GM23338 (cell line): Measurements from ENCODE around the gene PDP2. TPM values are rescaled to one million over a fixed set of nuclear protein-coding genes. Genes with fewer than 3 reads are reported as not detected.

ENCODE experiments used
- ATAC-seq: fragments of 200-7000 bp; cut with Tn5 transposase; 3 replicates; pipeline ENCODE4 v1.9.1; 2020
- DNase-seq: peaks from one replicate; pipeline ENCODE4 v3.0.0-alpha.2; 2015; ENCODE audit warnings: low spot score
- H2AFZ ChIP-seq: fragments of 200-600 bp; sonication (generic); 2 replicates; pipeline ENCODE4 v1.8.0; 2016; ENCODE audit warnings: antibody characterized with exemption, mild to moderate bottlenecking, moderate library complexity
- H3F3A ChIP-seq: fragments of 200-600 bp; sonication (generic); replicated peaks from 2 replicates; pipeline ENCODE4 v1.8.0; 2017; ENCODE audit warnings: antibody characterized with exemption, mixed run types, low read depth
- H3K27ac ChIP-seq: fragments of 200-600 bp; sonication (generic); 2 replicates; pipeline ENCODE4 v1.6.1; 2016; ENCODE audit warnings: low read depth
- H3K27me3 ChIP-seq: fragments of 200-600 bp; sonication (generic); 2 replicates; pipeline ENCODE4 v1.8.0; 2016; ENCODE audit warnings: mild to moderate bottlenecking, mixed run types, moderate library complexity; ENCODE audit not compliant: insufficient read depth
- H3K36me3 ChIP-seq: fragments of 200-600 bp; sonication (generic); 2 replicates; pipeline ENCODE4 v1.8.0; 2016; ENCODE audit warnings: mild to moderate bottlenecking; ENCODE audit not compliant: insufficient read depth
- H3K4me1 ChIP-seq: fragments of 200-600 bp; sonication (generic); 2 replicates; pipeline ENCODE4 v1.8.0; 2016; ENCODE audit warnings: mild to moderate bottlenecking, moderate library complexity; ENCODE audit not compliant: insufficient read depth
- H3K4me2 ChIP-seq: fragments of 200-600 bp; sonication (generic); 2 replicates; pipeline ENCODE4 v1.7.1; 2017; ENCODE audit warnings: mixed run types
- H3K4me3 ChIP-seq: fragments of 200-600 bp; sonication (generic); 2 replicates; pipeline ENCODE4 v1.6.1; 2016; ENCODE audit warnings: mixed run types
- H3K79me2 ChIP-seq: fragments of 200-600 bp; sonication (generic); replicated peaks from 2 replicates; pipeline ENCODE4 v1.8.0; 2017; ENCODE audit warnings: mild to moderate bottlenecking; ENCODE audit not compliant: insufficient read depth
- H3K9me2 ChIP-seq: fragments of 200-600 bp; sonication (generic); 2 replicates; pipeline ENCODE4 v1.8.0; 2017; ENCODE audit not compliant: insufficient read depth
- H4K20me1 ChIP-seq: fragments of 200-600 bp; sonication (generic); replicated peaks from 2 replicates; pipeline ENCODE4 v1.8.0; 2017; ENCODE audit warnings: mild to moderate bottlenecking; ENCODE audit not compliant: insufficient read depth
- H3K27ac Mint-ChIP-seq: 2 replicates; pipeline ENCODE4 v1.8.0; 2020; ENCODE audit warnings: inconsistent platforms, mild to moderate bottlenecking, moderate library complexity, mixed read lengths
- H3K27me3 Mint-ChIP-seq: 3 replicates; pipeline ENCODE4 v1.8.0; 2022; ENCODE audit warnings: low read depth, mild to moderate bottlenecking, moderate library complexity, mixed read lengths, inconsistent platforms; ENCODE audit not compliant: insufficient read depth, poor library complexity
- H3K36me3 Mint-ChIP-seq: 3 replicates; pipeline ENCODE4 v1.8.0; 2021; ENCODE audit warnings: low read depth, mild to moderate bottlenecking, inconsistent platforms, moderate library complexity, mixed read lengths
- H3K4me1 Mint-ChIP-seq: 3 replicates; pipeline ENCODE4 v1.8.0; 2020; ENCODE audit warnings: mild to moderate bottlenecking, inconsistent platforms, mixed read lengths
- H3K4me3 Mint-ChIP-seq: 3 replicates; pipeline ENCODE4 v1.8.0; 2021; ENCODE audit warnings: moderate library complexity, mild to moderate bottlenecking, inconsistent platforms, mixed read lengths
- H3K9me3 Mint-ChIP-seq: 3 replicates; pipeline ENCODE4 v1.8.0; 2020; ENCODE audit warnings: moderate library complexity, mild to moderate bottlenecking, inconsistent platforms, mixed read lengths
- CTCF ChIP-seq, 2 experiments: fragments of 200-600 bp in 1 of 2; sonication (generic) in 1 of 2; conservative IDR thresholded peaks; 2 replicates each; pipeline versions ENCODE4 v1.5.1 to v1.6.1; 2016 to 2017; ENCODE audit warnings: antibody characterized with exemption in 2 of 2, low read depth in 2 of 2, mild to moderate bottlenecking in 2 of 2, moderate library complexity in 1 of 2
- ETS1 ChIP-seq: IDR thresholded peaks from 2 replicates; pipeline ENCODE4 v1.6.1; 2016; ENCODE audit warnings: antibody characterized with exemption
- EZH2 ChIP-seq: fragments of 200-600 bp; sonication (generic); IDR thresholded peaks from one replicate; pipeline ENCODE4 v1.8.0; 2017; ENCODE audit warnings: antibody characterized with exemption, mild to moderate bottlenecking, low read depth; ENCODE audit not compliant: unreplicated experiment
- JUNB ChIP-seq: IDR thresholded peaks from one replicate; pipeline ENCODE4 v1.6.1; 2016; ENCODE audit warnings: antibody characterized with exemption; ENCODE audit not compliant: unreplicated experiment
- NANOG ChIP-seq: IDR thresholded peaks from 2 replicates; pipeline ENCODE4 v1.6.1; 2016; ENCODE audit warnings: antibody characterized with exemption, borderline replicate concordance
- POLR2AphosphoS5 ChIP-seq: IDR thresholded peaks from 2 replicates; pipeline ENCODE4 v1.6.1; 2016; ENCODE audit warnings: antibody characterized with exemption, low read depth
- ZNF114 ChIP-seq: fragments of 250-450 bp; sonication (Bioruptor Pico); IDR thresholded peaks from 2 replicates; pipeline ENCODE4 v1.5.0; 2020; ENCODE audit warnings: mild to moderate bottlenecking, moderate library complexity
- ZNF331 ChIP-seq: fragments of 250-450 bp; sonication (Bioruptor Pico); IDR thresholded peaks from 2 replicates; pipeline ENCODE4 v1.5.0; 2020; ENCODE audit warnings: low read depth, mild to moderate bottlenecking, moderate library complexity
- polyA plus RNA-seq: library from polyadenylated mRNA; unstranded; fragments of >200 nt; fragmentation: Nextera tagmentation; extraction: Ambion mirVana; gene quantifications from 2 replicates; pipeline ENCODE4 v1.2.1, GENCODE V29; 2016
- total RNA-seq: library from RNA; depleted of rRNA; stranded (reverse); fragments of >200 nt; shearing (Covaris generic); gene quantifications from 2 replicates; pipeline ENCODE4 v1.2.3, GENCODE V29; 2014

PDP2 gene
- total and polyA plus RNA-seq, 2 experiments from 2014 or later, result 9.0 to 23.2 TPM

GRCh38 chr16:66908762-66909559 is 28.6 kb downstream of the PDP2 start:
- Histone ChIP-seq H3K79me2 (no peaks in the 10 kb centered on the region), H2AFZ (no peak overlapping the region), H3K27me3 (no peaks in the 10 kb centered on the region), H3F3A (no peaks in the 10 kb centered on the region), H3K27ac (no peak overlapping the region), H3K9me2 (no peaks in the 10 kb centered on the region), H4K20me1 (no peaks in the 10 kb centered on the region), H3K4me2 (no peak overlapping the region), H3K36me3 (no peaks in the 10 kb centered on the region), H3K4me3 (no peak overlapping the region), H3K4me1 (no peaks in the 10 kb centered on the region)
- H3K27me3 Mint-ChIP-seq, result peaks cover 19% of the 10 kb centered on the region
- H3K4me3 Mint-ChIP-seq, result no peak overlapping the region
- no peaks in the 10 kb centered on the region for H3K36me3 Mint-ChIP-seq
- TF ChIP-seq ZNF114 (CRISPR knock-in tag) (no peak), POLR2AphosphoS5 (no peak), JUNB (no peak)
- H3K4me1 Mint-ChIP-seq, result peaks cover 2% of the 10 kb centered on the region; the same call in 1 of the 3 replicates
- no peak overlapping the region for H3K27ac Mint-ChIP-seq
- DNase-seq (no peak), ATAC-seq (no peak)
- H3K9me3 Mint-ChIP-seq, result no peaks in the 10 kb centered on the region; the same call in 2 of the 3 replicates

- no peak overlapping the region for H3K27ac Mint-ChIP-seq
- Histone ChIP-seq H4K20me1 (no peaks in the 10 kb centered on the region), H3K4me1 (no peaks in the 10 kb centered on the region), H3K27ac (no peak overlapping the region), H3K4me2 (no peak overlapping the region), H3K4me3 (no peak overlapping the region), H3K36me3 (no peaks in the 10 kb centered on the region), H3F3A (no peaks in the 10 kb centered on the region), H3K79me2 (no peaks in the 10 kb centered on the region), H2AFZ (no peak overlapping the region), H3K27me3 (no peaks in the 10 kb centered on the region), H3K9me2 (no peaks in the 10 kb centered on the region)
- H3K9me3 Mint-ChIP-seq, result no peaks in the 10 kb centered on the region; the same call in 2 of the 3 replicates
- H3K4me3 Mint-ChIP-seq, result no peak overlapping the region
- no peaks in the 10 kb centered on the region for H3K36me3 Mint-ChIP-seq
- no peak for ATAC-seq
- H3K4me1 Mint-ChIP-seq, result peaks cover 2% of the 10 kb centered on the region; the same call in 1 of the 3 replicates
- no peak for DNase-seq
- no peak for TF ChIP-seq ZNF331 (CRISPR knock-in tag)
- peaks cover 20% of the 10 kb centered on the region for H3K27me3 Mint-ChIP-seq
These were observed 30.0 kb downstream of the PDP2 start for GRCh38 chr16:66910175-66910940.

- Histone ChIP-seq H3K4me2 (no peak overlapping the region), H3K79me2 (no peaks in the 10 kb centered on the region), H4K20me1 (no peaks in the 10 kb centered on the region), H3K36me3 (no peaks in the 10 kb centered on the region), H3K4me3 (no peak overlapping the region), H3K9me2 (no peaks in the 10 kb centered on the region), H3K27ac (no peak overlapping the region), H3K4me1 (no peaks in the 10 kb centered on the region), H3K27me3 (no peaks in the 10 kb centered on the region), H2AFZ (no peak overlapping the region), H3F3A (no peaks in the 10 kb centered on the region)
- H3K27ac Mint-ChIP-seq, result no peak overlapping the region
- peaks cover 17% of the 10 kb centered on the region for H3K27me3 Mint-ChIP-seq
- peaks cover 2% of the 10 kb centered on the region; the same call in 1 of the 3 replicates for H3K4me1 Mint-ChIP-seq
- no peak for DNase-seq
- H3K36me3 Mint-ChIP-seq, result no peaks in the 10 kb centered on the region
- no peak overlapping the region for H3K4me3 Mint-ChIP-seq
- ATAC-seq, result no peak
- H3K9me3 Mint-ChIP-seq, result no peaks in the 10 kb centered on the region; the same call in 2 of the 3 replicates
- TF ChIP-seq JUNB (no peak), ETS1 (no peak), POLR2AphosphoS5 (no peak), EZH2 (no peak), CTCF (conservative IDR thresholded peaks at IDR 0.05; ENCODE audit: low read depth in 2 of 2) (no peak), NANOG (no peak), ZNF114 (CRISPR knock-in tag) (no peak)
These were observed 30.8 kb downstream of the PDP2 start for GRCh38 chr16:66911112-66911511.
